GM19240 (cell line): ENCODE data around the gene IL19.
A peak's percentile ranks its signal among the peaks of the same experiment; 100 is the strongest.

Experiments used
- DNase-seq: peaks from one replicate; pipeline ENCODE4 v3.0.0; 2011; ENCODE audit warnings: low spot score; ENCODE audit not compliant: insufficient read length

The IL19 gene

DNA sequence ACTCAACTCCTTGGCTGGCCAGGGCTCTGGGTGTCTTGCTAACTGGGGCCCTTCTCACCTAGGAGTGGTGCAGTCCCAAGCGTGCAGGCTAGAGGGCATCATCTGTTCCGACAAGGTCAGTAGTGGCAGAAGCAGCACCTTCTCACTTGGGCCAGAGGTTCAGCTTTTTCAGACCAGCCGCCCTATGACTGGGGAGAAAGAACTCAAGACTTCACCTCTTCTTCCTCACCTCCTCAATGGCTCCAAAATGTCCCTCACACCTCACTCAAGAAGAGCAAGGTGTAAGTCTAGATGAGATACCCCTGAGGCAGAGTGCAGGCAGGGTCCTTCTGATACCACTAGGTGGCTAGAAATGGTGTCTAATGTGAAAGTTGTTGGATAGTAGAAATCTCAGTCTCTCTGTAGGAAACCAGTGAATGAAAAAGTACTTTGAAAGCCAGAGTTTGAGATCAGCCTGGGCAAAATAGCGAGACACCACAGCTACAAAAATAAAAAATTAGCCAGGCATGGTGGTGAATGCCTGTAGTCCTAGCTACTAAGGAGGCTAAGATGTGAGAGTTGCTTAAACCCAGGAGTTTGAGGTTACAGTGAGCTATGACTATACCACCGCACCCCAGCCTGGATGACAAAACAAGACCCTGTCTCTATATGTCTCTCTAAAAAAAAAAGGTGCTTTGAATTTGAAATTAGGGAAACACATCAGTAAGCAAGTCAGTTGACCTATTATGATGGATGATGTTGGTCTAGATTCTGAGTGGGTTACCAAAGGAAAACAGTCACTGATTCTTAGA lies 86.3 kb downstream of the IL19 start:
- DNase-seq: no peak

DNA sequence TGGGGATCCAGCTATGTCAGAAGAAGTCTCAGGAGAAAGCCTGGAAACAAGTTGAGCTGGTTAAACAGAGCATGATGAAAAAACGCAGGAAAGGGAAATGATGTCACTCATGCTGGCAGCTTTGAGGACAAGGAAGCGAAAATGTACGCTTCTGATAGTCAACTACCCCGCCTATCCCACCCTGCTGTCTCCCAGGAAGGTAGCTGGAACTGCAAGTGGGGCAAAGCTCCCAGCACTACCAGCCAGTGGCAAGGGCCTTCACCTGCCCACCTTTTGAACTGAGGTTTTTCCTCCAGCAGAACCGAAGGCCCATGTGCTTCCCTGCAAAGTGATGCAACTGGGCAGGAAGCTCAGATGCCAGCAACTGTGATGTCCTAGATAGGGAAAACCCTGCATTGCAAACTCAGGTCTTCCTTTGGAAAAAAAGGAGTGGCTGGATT lies 88.5 kb downstream of the IL19 start:
- DNase-seq: no peak

DNA sequence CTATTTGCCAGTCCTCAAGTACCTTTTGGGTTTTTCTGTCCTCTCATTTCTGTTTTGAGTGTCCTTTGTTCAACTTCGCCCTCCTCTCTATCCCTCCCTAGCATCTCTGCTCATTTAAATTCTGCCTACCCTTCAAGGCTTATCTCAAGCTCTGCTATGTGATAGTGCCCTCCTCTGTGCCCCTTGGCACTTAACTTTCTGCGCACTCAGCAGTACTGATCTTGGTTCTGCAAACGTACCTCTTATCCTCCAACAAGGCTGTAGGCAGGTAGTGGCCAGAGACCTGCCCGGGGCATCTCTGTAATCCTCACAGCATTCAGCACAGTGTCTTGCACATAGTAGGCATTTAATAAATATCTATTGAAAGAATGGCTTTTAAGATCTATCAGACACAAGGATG lies 89.6 kb downstream of the IL19 start:
- no peak for DNase-seq

DNA sequence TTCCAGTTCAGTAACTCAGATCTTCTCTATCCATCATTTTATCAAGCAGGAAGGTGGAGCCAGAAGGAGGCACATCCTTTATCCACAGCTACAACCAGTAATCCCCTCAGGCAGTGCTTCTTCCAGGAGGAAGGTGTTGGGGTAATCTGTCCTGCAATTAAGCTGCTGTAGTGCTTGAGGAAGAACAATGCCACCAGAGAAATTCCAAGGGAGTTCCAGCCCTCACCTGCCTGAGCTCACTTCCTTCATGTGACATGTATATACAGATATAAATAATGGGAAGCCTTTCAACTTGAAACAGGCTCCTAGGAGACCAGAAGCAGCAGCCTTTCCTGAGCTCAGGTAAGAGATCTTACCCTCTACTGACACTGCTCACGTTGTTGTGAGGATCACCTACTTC lies 92.7 kb downstream of the IL19 start:
- DNase-seq: no peak

DNA sequence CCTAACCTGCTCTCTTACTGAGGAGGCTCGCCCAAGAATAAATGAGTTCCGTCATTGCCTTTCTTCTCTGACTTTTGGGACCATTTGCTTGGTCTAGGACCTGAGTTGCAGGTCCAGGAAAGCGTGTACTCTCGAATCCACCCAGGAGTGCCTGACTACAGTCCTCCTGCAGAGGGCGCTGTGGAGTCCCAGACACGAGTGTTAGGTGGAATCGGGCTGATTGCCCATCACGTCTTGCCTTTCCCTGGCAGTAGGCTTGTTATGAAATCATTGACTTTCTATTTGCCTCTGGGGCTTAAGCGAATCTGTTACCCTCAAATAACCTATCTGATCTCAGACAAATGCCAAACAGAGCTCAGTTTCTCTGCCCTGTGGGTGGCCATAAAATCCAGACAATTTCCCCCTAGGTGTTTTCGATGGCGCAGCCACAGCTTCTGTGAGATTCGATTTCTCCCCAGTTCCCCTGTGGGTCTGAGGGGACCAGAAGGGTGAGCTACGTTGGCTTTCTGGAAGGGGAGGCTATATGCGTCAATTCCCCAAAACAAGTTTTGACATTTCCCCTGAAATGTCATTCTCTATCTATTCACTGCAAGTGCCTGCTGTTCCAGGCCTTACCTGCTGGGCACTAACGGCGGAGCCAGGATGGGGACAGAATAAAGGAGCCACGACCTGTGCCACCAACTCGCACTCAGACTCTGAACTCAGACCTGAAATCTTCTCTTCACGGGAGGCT lies 94.5 kb downstream of the IL19 start, which contains the start of gene IL20:
Gene IL20, plus strand, starts transcription at position 685 of the 733 bp plus-strand sequence. CDS start 230 bp downstream, outside the sequence.
- peak; percentile 34 for DNase-seq

DNA sequence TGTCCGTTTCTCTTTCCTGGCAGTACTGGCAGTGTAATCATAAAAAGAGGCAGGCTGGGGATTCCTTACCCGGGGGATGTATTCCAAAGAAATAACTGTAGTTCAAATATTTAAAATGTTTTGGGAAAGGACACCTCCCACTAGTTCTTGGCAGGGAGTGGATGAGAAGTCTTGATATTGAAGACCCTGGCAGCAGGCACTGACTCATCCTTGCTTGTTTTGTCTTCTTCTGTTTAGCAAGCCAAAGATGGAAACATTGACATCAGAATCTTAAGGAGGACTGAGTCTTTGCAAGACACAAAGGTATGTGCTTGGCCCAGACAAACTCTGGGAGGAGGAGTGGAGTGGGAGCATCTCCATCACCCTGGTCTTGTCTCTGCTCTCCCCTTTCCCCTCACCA lies 95.5 kb downstream of the IL19 start:
- DNase-seq: no peak

DNA sequence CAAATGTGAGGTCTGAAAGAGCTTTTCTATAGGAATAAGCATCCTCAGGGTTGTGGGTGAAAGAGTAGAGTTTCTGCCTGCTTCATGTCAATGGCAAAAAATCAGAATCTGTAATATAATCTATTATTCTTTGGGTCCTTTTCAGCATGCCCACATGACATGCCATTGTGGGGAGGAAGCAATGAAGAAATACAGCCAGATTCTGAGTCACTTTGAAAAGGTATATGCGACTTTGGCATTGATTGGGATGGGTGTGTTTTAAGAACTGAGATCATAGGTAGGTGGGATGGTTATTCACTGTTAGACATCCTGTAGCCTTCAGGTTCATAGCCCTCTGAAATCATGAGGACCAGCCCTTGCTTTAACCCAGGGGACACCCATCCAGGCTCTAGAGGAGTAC lies 96.7 kb downstream of the IL19 start:
- DNase-seq: no peak

DNA sequence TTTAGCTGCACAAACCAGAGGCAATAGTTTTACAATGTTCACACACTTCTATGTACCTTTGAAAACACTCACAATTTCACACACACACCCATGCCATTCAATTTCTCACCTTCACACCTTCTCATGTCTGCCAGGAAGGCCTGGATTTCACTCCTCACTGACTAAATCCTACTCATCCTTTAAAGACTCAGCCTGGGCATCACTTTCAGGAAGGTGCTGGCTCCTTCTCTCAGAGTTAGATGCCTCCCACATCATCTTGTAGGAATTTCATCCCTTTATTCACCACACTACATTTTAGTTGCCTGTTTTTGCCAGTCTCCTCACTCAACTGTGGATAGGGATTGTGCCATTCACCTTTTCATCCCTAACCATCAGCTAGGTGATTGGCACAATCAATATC lies 97.1 kb downstream of the IL19 start:
- DNase-seq: no peak

DNA sequence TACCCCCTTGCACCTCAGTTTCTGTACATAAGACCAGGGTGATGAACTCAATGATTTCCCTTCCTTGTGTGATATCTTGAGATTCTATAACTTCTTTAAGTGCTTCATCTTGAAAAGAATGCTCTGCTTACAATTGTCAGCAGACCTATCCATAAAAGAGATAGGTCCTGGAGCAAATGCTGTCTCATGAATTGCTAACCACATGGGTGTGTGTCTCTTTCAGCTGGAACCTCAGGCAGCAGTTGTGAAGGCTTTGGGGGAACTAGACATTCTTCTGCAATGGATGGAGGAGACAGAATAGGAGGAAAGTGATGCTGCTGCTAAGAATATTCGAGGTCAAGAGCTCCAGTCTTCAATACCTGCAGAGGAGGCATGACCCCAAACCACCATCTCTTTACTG lies 97.7 kb downstream of the IL19 start:
- no peak for DNase-seq

DNA sequence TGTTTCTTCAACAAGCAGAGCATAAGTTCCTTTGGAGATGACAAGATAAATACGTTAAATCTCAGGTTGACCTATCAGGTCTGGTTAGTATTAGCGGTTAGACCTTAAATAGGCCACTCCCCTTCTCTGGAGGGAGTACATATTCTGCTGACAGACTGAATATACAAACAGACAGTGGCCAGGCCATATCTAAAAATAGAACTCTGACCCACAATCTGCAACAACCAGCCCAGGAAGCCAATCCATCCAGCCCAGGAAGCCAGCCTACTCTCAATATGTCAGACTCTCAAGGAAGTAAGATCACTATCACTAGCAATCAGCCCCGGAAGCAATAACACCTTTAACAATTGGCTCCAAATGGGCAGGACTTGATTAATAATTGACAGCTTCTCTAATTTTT lies 101.6 kb downstream of the IL19 start:
- no peak for DNase-seq

DNA sequence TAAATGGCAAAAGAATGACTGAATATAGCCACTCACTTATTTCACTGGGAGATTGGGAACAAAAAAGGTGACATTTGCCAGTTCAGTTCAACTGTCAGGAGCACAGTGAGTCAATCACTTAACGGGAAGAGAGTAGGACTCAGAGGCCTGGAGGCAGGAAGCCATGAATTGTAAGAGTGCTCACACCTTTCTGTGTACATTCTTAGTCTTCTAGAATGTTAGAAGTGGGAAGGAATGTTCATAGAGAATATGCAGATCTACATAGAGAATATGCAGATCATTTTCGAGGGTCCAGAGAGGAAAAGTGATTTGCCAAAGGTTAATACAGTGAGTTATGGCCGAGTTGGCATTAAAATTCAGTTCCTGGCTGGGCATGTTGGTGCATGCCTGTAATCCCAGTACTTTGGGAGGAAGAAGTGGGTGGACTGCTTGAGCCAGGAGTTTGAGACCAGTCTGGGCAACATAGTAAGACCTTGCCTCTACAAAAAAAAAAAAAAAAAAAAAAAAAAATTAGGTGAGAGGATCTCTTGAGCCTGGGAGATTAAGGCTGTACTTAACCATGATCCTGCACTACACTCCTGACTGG lies 103.1 kb downstream of the IL19 start:
- no peak for DNase-seq

DNA sequence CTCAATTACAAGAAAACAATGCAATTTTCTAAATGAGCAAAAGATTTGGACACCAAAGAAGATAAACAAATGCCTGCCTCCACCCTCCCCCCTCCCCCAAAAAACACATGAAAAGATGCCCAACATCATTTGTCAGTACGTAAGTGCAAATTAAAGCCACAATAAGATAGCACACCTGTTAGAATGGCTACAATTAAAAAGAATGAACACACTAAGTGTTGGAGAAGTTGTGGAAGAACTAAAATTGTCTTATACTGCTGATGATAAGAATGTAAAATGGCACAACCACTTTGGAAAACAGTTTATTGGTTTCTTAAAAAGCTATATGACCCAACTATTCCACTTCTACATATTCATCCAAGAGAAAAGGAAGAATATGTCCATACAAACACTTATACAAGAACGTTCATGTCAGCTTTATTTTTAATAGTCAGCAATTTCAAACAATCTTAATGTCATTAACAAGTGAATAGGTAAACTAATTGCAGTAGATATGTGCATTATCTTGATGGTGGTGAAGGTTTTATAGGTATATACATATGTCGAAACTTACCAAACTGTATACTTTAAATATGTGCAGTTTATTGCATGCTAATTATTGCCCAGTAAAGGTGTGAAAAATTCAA lies 105.3 kb downstream of the IL19 start:
- no peak for DNase-seq

DNA sequence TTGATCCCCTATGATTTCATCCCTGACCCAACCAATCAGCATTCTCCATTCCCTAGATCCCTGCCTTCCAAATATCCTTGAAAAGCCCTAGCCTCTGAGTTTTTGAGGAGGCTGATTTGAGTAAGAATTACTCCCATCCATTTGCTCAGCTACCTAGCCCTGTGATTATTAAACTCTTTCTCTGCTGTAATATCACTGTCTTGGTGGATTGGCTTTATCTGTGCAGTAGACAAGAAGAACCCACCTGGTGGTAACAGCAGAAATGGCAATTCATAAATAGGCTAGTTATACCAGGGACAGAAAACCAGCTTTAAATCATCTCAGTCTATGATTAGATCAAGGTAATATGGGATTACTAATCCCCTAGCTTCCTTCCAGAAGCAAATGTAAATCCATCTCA lies 107.9 kb downstream of the IL19 start:
- no peak for DNase-seq

DNA sequence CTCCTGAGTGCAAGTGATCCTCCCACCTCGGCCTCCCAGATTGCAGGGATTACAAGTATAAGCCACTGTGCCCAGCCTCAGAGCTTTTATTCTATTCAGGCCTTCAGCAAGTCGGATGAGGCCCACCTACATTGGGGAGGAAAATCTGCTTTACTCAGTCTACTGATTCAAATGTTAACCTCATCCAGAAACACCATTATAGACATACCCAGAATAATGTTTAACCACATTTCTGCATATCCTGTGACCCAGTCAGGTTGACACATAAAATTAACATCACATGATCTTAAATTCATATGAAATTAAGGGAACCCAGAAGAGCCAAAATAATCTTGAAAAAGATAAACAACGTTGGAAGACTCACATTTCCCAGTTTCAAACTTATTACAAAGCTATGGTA lies 109.7 kb downstream of the IL19 start:
- no peak for DNase-seq

DNA sequence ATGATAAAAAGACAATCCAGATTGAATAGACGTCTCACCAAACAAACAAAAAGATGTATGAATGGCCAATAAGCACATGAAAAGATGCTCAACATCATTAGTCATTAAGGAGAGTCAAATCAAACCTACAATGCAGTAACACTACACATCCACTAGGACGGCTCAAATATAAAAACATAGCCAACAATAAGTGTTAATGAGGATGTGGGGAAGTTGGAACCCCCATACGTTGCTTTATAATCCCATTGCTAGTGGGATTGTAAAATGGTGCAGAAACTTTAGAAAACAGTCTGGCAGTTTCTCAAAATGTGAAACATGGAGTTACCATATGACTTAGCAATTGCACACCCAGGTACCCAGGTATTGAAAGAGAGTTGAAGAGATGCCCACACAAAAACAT lies 112.0 kb downstream of the IL19 start:
- DNase-seq: no peak

DNA sequence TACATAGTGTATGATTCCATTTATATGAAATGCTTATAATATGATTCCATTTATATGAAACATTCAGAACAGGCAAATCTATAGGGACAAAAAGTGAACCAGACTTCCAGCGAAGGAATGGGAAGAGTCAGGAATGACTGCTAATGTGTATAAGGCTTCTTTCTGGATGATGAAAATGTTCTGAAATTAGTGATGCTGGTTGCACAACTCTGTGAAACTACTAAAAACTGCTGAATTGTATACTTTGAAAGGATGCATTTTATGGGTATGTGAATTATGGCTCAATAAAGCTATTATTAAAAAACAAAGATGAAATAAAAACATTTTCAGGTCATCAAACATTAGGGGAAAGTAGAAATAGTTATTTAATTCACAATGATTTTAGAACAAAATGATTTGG lies 112.6 kb downstream of the IL19 start:
- DNase-seq: no peak

DNA sequence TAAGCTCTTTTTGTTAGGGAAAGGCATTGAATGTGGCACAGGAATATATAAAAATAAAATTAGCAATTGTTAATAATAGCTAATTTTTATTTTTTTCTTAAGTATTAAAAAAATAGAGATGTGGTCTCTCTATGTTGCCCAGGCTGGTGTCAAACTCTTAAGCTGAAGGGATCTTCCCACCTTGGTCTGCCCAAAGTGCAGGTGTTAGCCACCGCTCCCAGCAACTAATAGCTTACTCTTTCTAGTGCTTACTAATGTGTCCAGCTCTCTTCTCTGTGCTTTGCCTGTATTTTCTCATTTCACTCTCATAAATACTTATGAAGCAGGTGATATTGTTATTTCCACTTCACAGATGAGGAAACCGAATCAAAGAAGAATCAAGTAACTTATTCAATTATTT lies 113.3 kb downstream of the IL19 start:
- DNase-seq: no peak

DNA sequence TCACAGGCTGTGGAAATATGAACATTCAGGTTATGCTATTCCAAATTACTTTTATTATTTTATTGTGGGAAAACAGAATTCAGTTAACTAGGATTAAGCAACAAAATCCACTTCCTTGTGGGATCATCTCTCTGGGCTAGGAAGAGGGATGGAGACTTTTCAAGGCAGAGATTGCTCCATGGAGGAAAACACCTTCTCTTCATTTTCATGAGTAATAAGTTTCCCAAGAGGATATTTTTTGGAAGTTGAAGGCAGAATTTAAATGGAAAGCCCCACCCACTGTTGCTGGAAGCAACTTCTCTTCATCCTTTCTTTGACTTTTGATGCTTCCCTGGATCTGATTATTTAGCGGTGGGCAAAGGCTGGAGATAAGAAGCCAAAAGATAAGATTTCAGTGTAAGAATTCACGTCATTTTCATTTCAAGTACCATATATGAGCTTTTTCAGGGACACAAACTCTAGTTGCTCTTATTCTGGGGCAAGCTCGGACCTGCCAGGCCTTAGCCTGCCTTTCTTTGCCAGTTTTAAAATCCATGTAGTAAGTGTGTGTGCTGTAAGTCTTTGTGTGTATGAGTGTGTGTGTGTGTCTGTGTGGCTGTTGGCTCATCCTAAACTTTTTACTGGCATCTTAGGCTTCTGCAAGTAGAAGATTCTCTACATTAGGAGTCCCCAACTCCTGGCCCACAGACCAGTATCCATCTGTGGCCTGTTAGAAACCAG lies 114.9 kb downstream of the IL19 start:
- DNase-seq: no peak

DNA sequence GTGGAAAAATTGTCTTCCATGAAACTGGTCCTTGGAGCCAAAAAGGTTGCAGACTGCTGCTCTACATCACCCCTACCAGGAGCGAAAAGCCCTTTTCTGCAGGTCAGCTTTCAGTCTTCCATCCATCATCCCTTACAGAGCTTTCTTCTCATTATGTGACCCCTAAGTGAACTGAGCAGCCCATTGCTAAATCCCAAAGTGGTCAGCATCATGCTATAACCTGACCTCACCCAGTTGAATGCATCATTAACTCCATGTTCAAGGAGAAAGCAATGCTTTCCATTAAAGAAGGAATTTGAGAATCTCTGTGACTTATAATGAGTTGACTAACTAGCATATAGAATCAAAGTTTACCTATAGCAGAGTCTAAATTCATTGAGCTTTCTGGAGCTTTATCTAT lies 116.3 kb downstream of the IL19 start:
- DNase-seq: no peak

DNA sequence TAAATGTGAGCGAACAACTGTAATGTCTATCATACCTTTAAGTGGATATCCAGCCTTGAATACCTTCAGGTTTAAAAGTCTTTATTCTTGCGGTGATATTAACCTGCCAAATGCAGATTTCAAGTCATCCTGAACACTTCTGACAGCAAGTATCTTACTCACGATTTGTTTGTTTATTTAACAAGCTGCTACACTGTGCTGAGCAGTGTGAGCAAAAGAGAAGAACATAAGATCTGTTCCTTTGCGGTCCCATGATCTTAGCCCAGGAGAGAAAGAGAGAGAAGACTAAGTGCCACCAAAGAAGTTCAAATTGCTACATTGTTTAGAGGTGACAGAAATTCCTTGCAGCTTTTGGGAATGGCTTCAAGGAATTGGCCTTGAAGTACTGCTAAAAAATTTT lies 117.1 kb downstream of the IL19 start:
- no peak for DNase-seq
